Fibroblast of the aortic adventitia (primary cell): Measurements from ENCODE around the gene CD207. TPM values are rescaled to one million over a fixed set of nuclear protein-coding genes. Genes with fewer than 3 reads are reported as not detected.
"Not testable (repeated sequence)": the region's sequence is repeated elsewhere in the genome, so short reads cannot be mapped to it uniquely, and the experiment has no call there.

Source experiments
- DNase-seq: peaks from one replicate; pipeline ENCODE4 v3.0.0-alpha.2; 2010; ENCODE audit warnings: low read depth
- H3K4me3 ChIP-seq: 2 replicates; pipeline ENCODE4 v1.5.1; 2011; ENCODE audit warnings: low read depth, mild to moderate bottlenecking, control low read depth, low read length, moderate library complexity
- total RNA-seq: library from RNA; depleted of rRNA; stranded (reverse); fragments of >200 nt; gene quantifications from 2 replicates; pipeline ENCODE4 v1.2.3, GENCODE V29; 2012; ENCODE audit warnings: low replicate concordance
- TF ChIP-seq, protein P1 (sequence below): IDR thresholded peaks from 2 replicates; pipeline ENCODE4 v1.5.1; 2011; ENCODE audit warnings: mild to moderate bottlenecking, low read length, control low read depth, inconsistent platforms; ENCODE audit not compliant: insufficient read depth

Gene CD207
- not detected in 2 replicates for total RNA-seq

DNA sequence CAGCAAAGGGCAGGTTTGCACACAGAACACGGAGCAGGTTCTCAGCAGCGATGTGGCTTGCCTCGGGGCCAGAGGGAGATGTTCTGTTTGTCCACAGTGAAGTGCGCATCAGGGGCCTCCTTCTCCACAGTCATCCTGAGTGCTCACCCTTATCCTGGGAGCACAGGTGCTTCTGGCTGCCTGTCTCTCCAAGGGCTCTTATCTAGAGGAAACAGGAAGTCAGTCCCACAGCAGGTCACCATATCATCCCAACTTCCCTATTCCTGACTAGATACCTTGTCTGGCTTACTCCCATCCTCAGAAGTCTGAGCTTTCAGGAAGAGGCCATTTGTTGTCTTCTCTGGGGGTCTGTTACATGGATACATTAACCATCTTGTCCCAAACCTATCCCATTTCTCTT, at the start of gene CD207:
Gene CD207, minus strand, starts transcription at position 174 of the 400 bp plus-strand sequence. Its CDS starts 40 bp downstream, at position 134.
- no peak within 1 kb of the TSS for H3K4me3 ChIP-seq
- TF ChIP-seq, protein P1, sequence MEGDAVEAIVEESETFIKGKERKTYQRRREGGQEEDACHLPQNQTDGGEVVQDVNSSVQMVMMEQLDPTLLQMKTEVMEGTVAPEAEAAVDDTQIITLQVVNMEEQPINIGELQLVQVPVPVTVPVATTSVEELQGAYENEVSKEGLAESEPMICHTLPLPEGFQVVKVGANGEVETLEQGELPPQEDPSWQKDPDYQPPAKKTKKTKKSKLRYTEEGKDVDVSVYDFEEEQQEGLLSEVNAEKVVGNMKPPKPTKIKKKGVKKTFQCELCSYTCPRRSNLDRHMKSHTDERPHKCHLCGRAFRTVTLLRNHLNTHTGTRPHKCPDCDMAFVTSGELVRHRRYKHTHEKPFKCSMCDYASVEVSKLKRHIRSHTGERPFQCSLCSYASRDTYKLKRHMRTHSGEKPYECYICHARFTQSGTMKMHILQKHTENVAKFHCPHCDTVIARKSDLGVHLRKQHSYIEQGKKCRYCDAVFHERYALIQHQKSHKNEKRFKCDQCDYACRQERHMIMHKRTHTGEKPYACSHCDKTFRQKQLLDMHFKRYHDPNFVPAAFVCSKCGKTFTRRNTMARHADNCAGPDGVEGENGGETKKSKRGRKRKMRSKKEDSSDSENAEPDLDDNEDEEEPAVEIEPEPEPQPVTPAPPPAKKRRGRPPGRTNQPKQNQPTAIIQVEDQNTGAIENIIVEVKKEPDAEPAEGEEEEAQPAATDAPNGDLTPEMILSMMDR = no peak
- no peak for DNase-seq

GRCh38 chr2:70878543-70878942, 42.9 kb upstream of the CD207 start:
- H3K4me3 ChIP-seq, DNase-seq: not testable (repeated sequence)

GRCh38 chr2:70876138-70876537, 40.5 kb upstream of the CD207 start:
- not testable (repeated sequence) for H3K4me3 ChIP-seq

DNA sequence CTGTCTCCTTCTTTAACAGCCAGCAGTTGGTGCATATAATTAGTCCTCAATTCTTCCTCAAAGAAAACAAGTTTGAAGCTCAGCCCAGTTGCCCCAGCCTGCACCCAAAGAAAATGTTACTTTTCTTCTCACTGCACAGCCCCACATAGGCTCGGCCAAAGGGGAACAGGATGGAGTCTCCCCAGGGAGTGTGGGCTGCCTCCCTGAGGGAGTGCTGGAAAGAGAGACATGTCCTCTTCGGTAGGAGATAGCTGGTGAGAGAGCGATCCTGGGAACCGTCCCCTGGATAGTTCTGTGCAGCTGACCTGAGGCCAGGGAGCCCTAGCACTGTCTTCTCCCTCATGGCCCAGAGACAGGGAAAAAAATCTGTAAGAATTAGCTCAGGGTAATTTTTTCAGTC, 37.9 kb upstream of the CD207 start:
- TF ChIP-seq, protein P1 = no peak
- DNase-seq = no peak
- H3K4me3 ChIP-seq = no peak overlapping the region

More at GRCh38 chr2:70876138-70876537, 40.5 kb upstream of the CD207 start:
- not testable (repeated sequence) for DNase-seq

GRCh38 chr2:70871398-70872211, 36.0 kb upstream of the CD207 start:
- peak; percentile 76 for DNase-seq
- H3K4me3 ChIP-seq = peak overlapping the region; percentile 17

DNA sequence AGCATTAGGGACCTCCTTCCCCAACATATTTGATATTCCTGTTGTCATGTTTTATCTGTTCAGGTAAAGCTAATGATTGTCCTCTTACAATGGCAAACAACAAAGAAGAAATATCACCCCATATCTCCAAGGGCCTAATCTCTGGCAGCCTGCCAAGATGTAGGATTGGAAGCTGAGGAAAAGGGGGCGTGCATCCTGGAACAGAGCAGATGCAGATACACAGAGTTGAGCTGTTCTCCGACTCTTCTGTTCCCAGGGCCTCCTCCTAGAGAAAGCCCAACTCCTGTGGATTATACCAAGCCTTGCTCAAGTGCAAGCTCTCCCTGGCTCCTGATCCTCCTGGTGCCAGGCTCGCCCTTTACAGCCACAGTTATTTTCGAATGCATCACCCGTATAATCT, 35.2 kb upstream of the CD207 start:
- TF ChIP-seq, protein P1 = no peak
- DNase-seq = no peak
- H3K4me3 ChIP-seq = no peak overlapping the region

More at GRCh38 chr2:70871398-70872211, 36.0 kb upstream of the CD207 start:
- TF ChIP-seq, protein P1 = peak; percentile 88

- TF ChIP-seq, protein P1 = no peak
- H3K4me3 ChIP-seq = no peak overlapping the region
- no peak for DNase-seq
These were observed 33.4 kb upstream of the CD207 start for GRCh38 chr2:70868970-70869369.
